HG02943 (cell line): ENCODE results near the gene B3GAT2.

Source experiments
- ATAC-seq: cut with Tn5 transposase; IDR thresholded peaks from one replicate; pipeline ENCODE4 v1.9.1; 2021; ENCODE audit warnings: mild to moderate bottlenecking, low read depth, moderate library complexity; ENCODE audit not compliant: unreplicated experiment

The B3GAT2 gene

DNA sequence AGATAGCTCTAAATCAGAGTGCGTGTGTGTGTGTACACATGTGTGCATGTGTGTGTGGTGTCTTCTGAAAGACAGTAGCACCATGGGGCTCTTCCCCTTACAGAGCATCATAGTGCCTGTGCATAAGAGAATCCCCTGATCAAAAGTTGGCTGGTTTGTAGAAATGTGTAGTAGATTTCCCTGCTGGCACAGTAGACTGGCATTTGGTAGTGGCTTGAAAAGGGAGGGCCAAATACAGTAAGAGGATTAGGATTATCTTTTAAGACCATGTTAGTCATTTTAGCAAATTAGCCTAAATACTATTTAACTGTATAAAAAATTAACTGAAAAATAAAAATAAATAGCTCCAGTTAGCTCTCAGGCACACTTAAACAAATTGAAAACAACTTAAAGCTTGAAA is 112.6 kb downstream of the B3GAT2 start:
- ATAC-seq = no peak

DNA sequence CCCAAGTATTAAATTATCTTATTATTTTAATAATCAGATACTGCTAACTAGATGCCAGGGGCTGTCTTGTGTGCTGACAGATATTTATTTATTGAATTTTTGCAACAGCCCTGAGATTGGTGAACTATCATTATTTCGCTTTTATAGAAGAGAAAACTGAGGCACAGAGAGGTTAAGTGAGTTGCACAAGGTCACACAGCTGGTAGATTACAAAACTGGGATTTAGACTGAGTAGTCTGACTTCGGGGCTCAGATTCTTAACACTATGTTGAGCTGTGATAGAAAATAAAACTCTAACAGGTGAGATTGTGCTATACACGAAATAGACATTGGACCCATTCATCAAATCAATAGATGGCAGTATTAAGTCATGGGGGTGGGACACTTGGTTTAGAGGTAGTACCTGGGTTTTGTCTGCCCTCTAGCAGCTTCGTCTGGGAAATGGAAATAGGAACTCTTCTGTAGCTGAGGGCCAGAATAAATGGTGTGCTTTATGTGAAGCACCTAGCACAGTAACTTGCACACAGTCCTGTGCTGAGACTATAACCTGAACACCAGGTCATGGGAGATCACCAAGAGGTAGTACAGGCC is 113.4 kb downstream of the B3GAT2 start:
- no peak for ATAC-seq

DNA sequence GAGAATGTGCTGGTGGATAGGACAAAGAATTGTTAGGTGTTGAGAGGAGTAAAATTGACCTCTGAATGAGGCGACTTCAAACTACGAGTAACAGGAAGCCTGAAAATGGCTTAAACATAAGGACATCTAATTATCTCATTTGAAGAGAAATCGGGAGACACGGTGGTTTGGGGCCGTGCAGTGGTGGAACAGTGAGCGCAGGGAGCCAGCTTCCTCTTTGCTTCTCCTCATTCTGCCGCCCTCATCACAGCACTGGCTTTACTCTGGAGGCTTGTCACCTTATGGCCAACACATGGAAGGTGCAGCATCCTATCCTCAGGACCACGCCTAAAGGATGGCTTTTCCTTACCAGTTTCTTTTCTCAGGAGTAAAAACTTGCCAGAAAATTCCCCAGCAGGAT is 114.3 kb downstream of the B3GAT2 start:
- ATAC-seq = no peak

DNA sequence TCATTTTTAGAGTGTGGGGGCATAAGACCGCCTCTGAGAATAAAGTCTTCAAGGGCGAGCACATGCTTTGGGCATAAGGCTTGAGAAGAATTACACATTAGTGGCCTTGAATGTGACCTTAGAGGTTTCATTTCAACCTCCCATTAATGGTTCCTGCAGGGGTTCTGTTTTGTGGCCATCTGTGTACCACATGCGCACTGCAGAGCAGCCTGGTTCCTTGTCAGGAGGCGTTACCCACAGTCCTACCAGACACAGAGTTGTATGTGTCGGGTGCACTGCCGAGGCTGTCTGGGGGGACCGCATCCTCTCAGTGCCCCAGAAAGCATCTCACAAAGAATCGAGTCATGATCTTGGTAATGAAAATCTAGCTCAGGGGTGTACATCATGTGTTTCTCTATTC is 115.7 kb downstream of the B3GAT2 start:
- no peak for ATAC-seq

DNA sequence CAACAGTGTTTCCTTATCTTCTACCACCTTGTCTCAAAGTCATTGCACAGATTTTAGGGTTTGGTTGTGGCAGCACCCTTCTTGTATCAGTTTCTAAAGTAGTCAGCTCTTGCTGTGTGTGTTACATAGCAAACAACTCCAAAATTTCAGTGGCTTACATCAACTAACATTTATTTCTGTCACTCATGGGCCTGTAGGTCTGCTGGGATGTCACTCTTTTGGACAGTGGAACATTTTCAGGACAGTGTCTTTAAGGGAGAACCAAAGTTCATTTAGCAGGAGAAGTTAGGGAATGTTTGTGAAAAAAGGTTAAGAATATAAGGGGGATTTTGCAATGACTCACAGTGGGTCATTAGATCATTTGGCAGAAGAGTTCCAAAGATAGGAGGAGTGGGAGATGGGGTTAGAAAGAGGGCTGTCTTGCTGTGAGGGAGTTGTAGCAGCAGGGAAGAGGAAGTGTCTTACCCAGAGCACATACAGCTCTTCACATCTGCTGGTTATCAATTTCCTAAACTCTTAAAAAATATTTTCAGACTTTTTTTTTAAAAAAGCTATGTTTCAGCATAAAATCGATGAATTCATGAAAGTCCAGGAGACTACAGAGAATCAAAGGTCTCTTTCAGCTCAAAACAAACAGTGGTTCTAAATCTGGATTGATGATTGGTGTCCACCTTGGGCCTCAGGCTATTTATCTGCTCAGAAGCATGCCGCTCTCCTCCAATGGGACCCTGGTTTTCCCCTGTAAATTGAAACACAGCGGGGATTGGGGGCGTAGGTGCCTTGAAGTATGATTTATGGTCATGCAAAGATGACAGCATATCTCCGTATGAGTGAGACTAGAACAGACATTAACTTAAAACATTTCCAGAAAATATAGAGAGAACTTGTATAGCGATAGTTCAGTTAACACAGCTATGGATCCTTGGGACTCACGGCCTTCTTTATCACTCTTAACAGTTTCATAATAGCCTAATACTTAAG is 117.3 kb downstream of the B3GAT2 start:
- ATAC-seq = no peak

DNA sequence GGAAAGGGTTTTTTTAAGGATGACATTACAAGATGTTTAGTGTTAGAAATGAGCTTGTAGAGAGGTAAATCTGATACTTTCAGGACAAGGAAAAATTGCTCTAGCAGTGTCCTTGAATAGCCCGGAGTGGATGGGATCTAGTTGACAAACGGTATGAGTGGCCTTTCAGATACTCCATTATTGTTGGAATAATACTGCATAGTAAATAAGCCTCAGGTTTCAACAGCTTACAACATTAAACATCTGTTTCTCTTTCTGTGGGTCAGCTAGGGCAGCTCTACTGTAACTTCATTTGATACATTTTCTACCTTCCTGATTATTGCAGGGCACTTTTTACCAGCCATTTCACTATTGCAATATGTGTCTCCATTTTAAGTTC is 118.0 kb downstream of the B3GAT2 start:
- no peak for ATAC-seq

DNA sequence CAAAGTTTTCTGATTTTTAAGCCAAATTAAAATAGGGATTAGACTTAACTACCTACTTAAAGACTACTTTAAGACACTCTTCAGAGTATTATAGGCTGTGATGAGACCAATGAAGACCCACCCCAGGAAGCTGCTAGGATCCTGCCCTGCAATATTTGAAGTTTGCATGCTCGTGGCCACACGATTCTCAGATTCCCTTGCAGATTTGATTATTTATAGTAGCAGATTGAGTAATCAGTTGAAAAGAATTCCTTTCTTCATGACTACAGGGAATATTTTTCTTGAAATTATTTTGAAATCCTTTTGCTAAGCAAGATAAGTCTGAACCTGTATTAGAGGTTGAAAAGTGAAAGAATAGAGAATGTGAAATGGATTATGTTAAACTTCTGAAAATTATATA is 122.3 kb downstream of the B3GAT2 start:
- no peak for ATAC-seq

DNA sequence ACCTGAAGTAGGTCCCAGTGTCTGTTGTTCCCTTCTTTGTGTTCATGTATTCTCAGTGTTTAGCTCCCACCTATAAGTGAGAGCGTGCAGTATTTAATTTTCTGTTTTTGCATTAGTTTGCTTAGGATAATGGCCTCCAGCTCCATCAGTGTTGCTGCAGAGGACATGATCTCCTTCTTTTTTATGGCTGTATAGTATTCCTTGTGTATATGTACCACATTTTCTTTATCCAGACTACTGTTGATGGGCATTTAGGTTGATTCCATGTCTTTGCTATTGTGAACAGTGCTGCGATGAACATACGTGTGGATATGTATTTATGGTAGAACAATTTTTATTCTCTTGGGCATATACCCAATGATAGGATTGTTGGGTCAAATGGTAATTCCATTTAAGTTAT is 125.4 kb downstream of the B3GAT2 start:
- ATAC-seq = no peak

DNA sequence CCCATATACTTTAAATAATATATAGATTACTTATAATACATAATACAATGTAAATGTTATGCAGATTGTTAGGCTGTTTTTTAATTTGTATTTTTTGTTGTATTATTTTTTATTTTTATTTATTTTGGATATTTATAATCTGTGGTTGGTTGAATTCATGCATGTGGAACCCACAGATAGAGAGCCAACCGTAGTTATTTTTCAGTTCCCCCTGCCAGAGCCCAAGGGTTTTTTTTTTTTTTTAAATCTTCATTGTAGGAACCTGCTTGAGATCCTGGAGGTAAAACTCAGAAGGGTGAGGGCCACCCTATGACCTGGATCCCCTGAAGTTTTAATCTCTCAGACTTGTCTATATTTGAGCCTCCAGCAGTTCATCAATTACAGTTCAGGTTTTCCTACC is 133.2 kb downstream of the B3GAT2 start:
- no peak for ATAC-seq

DNA sequence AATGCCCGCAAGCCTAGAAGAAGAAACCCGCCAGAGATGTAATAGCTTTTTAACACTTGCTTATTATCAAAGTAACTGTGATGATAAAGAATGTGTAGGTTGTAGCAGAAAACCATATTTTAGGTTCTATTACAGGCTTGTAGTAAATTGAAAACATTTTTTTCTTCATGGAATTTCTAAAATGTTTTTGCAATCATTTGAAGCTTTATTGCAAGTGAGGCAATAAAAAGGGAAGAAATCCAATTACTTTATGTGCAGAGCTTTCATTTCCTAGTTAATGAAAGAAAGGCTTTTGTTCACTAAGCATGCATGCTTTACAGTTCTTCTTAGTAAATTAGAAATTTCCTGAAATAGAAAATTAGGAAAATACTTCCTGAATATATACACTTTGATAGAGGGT is 135.1 kb downstream of the B3GAT2 start:
- no peak for ATAC-seq

DNA sequence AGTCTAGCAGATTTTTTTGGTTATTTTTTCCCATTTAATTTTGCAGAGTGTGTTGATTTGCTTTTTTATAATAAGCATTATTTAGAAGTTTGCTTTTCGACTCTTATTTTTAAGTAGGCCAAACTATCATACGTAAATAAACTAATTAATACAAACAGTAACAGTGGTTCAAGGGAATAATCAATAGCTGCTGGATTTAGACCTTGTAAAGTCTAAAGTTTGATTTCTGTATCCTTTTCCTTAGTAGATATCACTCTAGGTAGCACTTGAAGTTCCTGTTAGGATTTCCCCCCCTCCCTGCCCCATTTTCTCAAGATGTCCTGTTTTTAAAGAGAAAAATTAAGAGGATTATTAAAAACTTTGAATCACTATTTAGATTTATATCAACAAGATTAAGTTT is 136.1 kb downstream of the B3GAT2 start:
- no peak for ATAC-seq

DNA sequence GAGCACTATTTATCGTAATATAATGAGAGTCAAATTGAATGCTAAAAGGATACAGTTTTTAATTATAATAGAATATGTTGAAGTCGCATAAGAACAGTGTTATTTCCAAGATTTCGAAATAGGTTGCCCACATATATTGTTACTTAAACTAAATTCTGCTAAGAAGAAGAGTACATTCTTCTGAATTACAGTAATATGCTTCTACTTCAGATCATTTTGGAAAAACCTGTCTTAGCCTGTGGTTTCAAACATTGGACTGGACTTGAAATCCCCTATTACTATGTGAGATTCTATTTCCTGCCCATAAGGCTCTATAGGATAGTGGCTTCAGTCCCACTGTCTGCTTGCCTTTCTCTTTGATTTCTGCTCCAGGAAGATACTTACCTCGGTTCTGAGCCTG is 137.2 kb downstream of the B3GAT2 start:
- ATAC-seq = no peak

DNA sequence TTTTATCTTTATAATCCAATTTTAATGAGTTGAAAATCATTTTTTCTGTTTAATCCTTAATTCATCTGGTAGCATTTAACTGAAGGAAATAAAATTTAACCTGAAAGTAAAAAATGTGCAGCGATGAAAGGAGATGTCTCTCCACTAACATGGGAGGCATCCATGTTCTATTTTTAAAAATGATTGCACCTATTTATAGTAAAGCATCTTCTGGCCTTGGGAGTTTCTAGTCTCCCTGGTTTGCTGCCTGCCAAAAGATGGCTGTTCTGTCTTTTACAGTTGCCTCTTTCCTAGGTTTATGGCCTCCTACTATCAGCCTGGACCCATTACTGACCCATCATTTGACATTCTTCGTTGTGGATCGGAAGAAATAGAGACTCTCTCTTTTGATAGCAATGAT is 143.0 kb downstream of the B3GAT2 start:
- ATAC-seq = no peak

DNA sequence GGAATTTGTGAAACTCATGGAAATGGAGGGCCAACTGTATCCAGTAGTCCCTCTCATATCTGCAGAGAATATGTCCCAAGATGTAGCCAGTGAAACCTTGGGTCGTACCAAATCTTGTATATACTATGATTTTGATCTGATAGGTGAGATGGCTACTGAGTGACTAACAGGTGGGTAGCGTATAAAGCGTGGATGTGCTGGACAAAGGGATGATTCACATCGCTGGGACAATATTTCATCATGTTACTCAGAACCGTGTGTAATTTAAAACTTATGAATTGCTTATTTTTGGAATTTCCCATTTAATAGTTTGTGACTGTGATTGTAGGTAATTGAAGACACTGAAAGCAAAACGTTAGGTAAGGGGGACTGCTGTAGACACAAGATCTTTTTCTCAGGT is 145.1 kb downstream of the B3GAT2 start:
- ATAC-seq = no peak
